ENCODE results near the gene CDS2. TPM values are rescaled to one million over a fixed set of nuclear protein-coding genes. Genes with fewer than 3 reads are reported as not detected.

The CDS2 gene
- 10 to 100 TPM; 26.2 to 61.8 TPM for total RNA-seq

DNA sequence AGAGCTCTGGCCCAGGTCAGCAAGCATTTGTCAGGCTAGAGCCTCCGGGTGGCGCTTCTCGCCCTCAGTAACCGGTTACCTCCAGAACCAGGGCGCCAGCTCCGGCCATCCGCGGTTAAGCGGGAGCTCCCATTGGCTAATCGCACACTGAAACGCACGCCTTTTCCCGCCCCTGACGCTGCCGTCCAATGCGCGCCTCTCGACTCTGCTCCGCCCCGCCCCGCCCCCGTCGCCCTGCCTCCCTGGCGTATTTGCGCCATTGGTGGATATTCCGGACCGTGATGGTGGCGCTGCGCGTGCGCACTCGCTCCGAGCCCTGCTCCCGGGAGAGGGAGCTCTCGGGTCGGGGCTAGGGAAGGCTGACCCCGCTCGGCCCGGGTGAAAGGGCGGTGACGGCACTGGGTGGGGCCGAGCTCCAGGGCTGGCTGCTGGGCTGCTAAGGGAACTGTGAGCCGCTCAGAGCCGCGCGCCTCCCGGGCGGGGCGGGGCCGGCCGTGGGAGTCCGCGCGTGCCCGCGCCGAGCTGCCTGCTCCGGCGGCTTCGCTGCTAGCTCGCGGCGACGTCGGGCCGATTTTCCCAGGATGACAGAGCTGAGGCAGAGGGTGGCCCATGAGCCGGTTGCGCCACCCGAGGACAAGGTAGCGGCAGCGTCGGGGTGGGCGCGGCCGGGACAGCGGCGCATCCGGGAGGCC is at the start of gene CDS2:
Gene CDS2 (plus strand): TSS at position 497 of the 692 bp plus-strand sequence. CDS start 85 bp downstream, at position 582.
- Histone ChIP-seq H3K9me3 (no peaks in the 10 kb centered on the region), H3K27me3 (replicated peaks; ENCODE audit: insufficient read depth) (no peaks in the 10 kb centered on the region), H3K27ac (peak within 1 kb of the TSS; percentile 93 to 94), H3K4me1 (replicated peaks) (no peaks in the 10 kb centered on the region), H3K4me3 (peak within 1 kb of the TSS; percentile 86 to 97), H3K36me3 (no peaks in the 10 kb centered on the region)
- intact Hi-C loops (cut with DNase I) = loop anchor here (1.0 kb wide), 1 partner anchor 66 kb away; no protein-coding TSS in a partner anchor
- WGBS = 0% methylated on average over 22 of the region's 78 CpGs
- TF ChIP-seq, protein P1, sequence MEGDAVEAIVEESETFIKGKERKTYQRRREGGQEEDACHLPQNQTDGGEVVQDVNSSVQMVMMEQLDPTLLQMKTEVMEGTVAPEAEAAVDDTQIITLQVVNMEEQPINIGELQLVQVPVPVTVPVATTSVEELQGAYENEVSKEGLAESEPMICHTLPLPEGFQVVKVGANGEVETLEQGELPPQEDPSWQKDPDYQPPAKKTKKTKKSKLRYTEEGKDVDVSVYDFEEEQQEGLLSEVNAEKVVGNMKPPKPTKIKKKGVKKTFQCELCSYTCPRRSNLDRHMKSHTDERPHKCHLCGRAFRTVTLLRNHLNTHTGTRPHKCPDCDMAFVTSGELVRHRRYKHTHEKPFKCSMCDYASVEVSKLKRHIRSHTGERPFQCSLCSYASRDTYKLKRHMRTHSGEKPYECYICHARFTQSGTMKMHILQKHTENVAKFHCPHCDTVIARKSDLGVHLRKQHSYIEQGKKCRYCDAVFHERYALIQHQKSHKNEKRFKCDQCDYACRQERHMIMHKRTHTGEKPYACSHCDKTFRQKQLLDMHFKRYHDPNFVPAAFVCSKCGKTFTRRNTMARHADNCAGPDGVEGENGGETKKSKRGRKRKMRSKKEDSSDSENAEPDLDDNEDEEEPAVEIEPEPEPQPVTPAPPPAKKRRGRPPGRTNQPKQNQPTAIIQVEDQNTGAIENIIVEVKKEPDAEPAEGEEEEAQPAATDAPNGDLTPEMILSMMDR (IDR thresholded peaks at IDR 0.05) = peak; percentile 64 to 87 (median 72)
- TF ChIP-seq POLR2AphosphoS5 (IDR thresholded peaks at IDR 0.05) (peak; percentile 91), POLR2A (IDR thresholded peaks at IDR 0.05) (peak; percentile 74)
- peak; percentile 99 for DNase-seq (ENCODE audit: low spot score)

DNA sequence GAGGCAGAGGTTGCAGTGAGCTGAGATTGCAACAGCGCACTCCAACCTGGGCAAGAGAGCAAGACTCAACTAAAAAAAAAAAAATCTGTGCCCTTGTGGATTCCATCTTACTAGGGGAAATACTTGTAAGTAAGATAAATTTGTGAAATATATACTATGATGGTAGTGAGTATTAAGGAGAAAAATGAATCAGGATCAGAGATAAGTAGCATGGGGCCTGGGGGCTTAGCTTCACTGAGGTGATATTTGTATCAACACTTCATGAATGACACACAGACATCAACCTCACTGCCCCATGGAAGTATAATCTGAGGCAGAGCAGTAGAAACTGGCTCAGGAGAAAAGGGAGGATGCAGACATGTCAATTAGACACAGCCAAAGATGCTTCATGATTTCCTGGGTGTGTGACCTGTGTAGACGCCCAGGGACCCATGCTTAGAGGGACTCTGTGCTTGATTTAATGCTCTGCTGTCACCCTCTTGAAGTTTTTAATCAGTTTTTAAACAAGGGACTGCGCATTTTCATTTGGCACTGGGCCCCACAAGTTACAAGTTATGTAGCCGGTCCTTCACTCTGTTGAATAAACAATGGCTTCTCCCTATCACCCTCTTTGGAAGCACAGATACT is 48.9 kb upstream of the CDS2 start:
- no peaks in the 10 kb centered on the region for H3K27me3 ChIP-seq (replicated peaks; ENCODE audit: insufficient read depth)
- H3K4me1 ChIP-seq (replicated peaks) = no peaks in the 10 kb centered on the region
- H3K27ac ChIP-seq = peak overlapping the region; percentile 20 to 43
- H3K4me3 ChIP-seq = no peak overlapping the region
- TF ChIP-seq POLR2AphosphoS5 (IDR thresholded peaks at IDR 0.05) (no peak), POLR2A (IDR thresholded peaks at IDR 0.05) (no peak)
- TF ChIP-seq, protein P1 (IDR thresholded peaks at IDR 0.05) = no peak
- no peaks in the 10 kb centered on the region for H3K36me3 ChIP-seq
- no peaks in the 10 kb centered on the region for H3K9me3 ChIP-seq
- DNase-seq (ENCODE audit: low spot score) = no peak
- intact Hi-C loops (cut with DNase I) = no loop called here
- WGBS = 46% methylated on average over 4 of the region's 4 CpGs

DNA sequence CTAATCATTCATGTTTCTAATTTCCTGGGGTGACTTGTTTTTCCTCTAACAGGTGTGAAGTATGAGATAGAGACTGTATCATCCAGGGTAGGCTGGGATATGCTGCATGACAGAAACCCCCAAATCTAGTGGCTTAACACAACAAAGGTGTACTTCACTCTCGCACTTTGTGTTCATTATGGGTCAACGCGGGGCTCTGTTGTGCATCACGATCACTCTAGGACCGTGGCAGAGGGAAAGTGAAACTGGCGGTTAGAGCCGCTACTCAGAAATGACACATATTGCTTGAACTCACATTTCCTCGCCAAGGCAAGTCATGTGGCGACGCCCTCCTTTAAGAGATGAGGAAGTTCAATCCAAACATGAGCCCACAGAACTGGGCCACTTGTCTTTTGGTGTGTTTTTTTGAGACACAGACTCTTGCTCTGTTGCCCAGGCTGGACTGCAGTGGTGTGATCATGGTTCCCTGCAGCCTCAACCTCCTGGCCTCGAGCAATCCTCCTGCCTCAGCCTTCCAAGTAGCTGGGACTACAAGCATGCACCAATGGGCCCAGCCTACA is 48.3 kb upstream of the CDS2 start:
- Histone ChIP-seq H3K27me3 (replicated peaks; ENCODE audit: insufficient read depth) (no peaks in the 10 kb centered on the region), H3K9me3 (no peaks in the 10 kb centered on the region), H3K4me1 (replicated peaks) (no peaks in the 10 kb centered on the region), H3K27ac (peak overlapping the region; percentile 20 to 43), H3K36me3 (no peaks in the 10 kb centered on the region), H3K4me3 (no peak overlapping the region)
- DNase-seq (ENCODE audit: low spot score) = peak; percentile 19
- intact Hi-C loops (cut with DNase I) = no loop called here
- 63% methylated on average over 11 of the region's 11 CpGs for WGBS
- TF ChIP-seq, protein P1 (IDR thresholded peaks at IDR 0.05) = no peak
- peak; percentile 25 for TF ChIP-seq POLR2AphosphoS5 (IDR thresholded peaks at IDR 0.05)

DNA sequence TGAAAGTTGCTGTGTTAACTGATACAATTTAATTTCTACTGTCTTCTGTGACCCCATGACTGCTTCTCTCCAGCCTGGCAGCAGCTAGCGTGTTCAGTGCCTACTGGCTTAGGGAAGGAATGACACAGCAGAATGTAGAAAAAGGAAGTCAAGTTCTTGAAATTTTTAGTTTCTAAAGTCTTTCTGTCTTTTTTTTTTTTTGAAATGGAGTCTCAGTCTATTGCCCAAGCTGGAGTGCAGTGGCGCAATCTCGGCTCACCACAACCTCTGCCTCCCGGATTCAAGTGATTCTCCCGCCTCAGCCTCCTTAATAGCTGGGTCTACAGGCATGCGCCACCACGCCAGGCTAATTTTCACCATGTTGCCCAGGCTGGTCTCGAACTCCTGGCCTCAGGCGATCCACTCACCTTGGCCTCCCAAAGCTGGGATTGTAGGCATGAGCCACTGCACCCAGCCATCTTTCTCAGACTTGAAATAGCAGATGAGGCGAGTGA is 46.4 kb upstream of the CDS2 start:
- TF ChIP-seq, protein P1 (IDR thresholded peaks at IDR 0.05) = no peak
- TF ChIP-seq POLR2A (IDR thresholded peaks at IDR 0.05) (no peak), POLR2AphosphoS5 (IDR thresholded peaks at IDR 0.05) (no peak)
- Histone ChIP-seq H3K27ac (no peak overlapping the region), H3K9me3 (no peaks in the 10 kb centered on the region), H3K4me1 (replicated peaks) (no peaks in the 10 kb centered on the region), H3K27me3 (replicated peaks; ENCODE audit: insufficient read depth) (no peaks in the 10 kb centered on the region), H3K4me3 (no peak overlapping the region), H3K36me3 (no peaks in the 10 kb centered on the region)
- intact Hi-C loops (cut with DNase I) = no loop called here
- 93% methylated on average over 10 of the region's 10 CpGs for WGBS
- DNase-seq (ENCODE audit: low spot score) = no peak

Measured in prostate gland (tissue), 2 donors.